Heart right ventricle (tissue), 16 donors: Measurements from ENCODE around the gene TBXAS1. TPM values are rescaled to one million over a fixed set of nuclear protein-coding genes. Genes with fewer than 3 reads are reported as not detected.
A peak's percentile ranks its signal among the peaks of the same experiment; 100 is the strongest.

Experiments
- ATAC-seq, 8 donors: fragments of 200-7000 bp; cut with Tn5 transposase; one replicate each; pipeline ENCODE4 v1.9.1; 2020; ENCODE audit warnings: mild to moderate bottlenecking in 8 of 8, moderate library complexity in 8 of 8, moderate number of reproducible peaks in 1 of 8
- DNase-seq, 2 donors: peaks; one replicate each; pipeline ENCODE4 v3.0.0-alpha.2; 2020
- H3K27ac ChIP-seq, 10 donors: fragments of 200-600 bp; sonication (generic) in 2 of 10; one replicate each; pipeline versions ENCODE4 v1.5.0 to v1.8.0; 2020 to 2022; ENCODE audit warnings: mild to moderate bottlenecking in 3 of 10
- H3K27me3 ChIP-seq, 7 donors: fragments of 200-600 bp; one replicate each; pipeline ENCODE4 v1.8.0; 2021 to 2022; ENCODE audit warnings: mild to moderate bottlenecking in 2 of 7
- H3K36me3 ChIP-seq, 9 donors: fragments of 200-600 bp; sonication (generic) in 1 of 9; one replicate each; pipeline versions ENCODE4 v1.5.0 to v1.8.0; 2020 to 2022; ENCODE audit warnings: mild to moderate bottlenecking in 2 of 9
- H3K4me1 ChIP-seq, 9 donors: fragments of 200-600 bp; sonication (generic) in 1 of 9; one replicate each; pipeline versions ENCODE4 v1.5.0 to v1.8.0; 2020 to 2022; ENCODE audit warnings: mild to moderate bottlenecking in 4 of 9
- H3K4me3 ChIP-seq, 10 donors: fragments of 200-600 bp; sonication (generic) in 2 of 10; one replicate each; pipeline versions ENCODE4 v1.5.0 to v1.8.0; 2020 to 2022; ENCODE audit warnings: mild to moderate bottlenecking in 7 of 10, moderate library complexity in 2 of 10
- H3K9me3 ChIP-seq, 11 donors: fragments of 200-600 bp in 10 of 11; sonication (generic) in 2 of 11; one replicate each; pipeline versions ENCODE4 v1.5.0 to v1.8.0; 2013 to 2022; ENCODE audit warnings: mild to moderate bottlenecking in 2 of 11, control low read depth in 1 of 11, moderate library complexity in 1 of 11
- WGBS, 2 donors: extraction: QIAGEN DNeasy Blood & Tissue Kit; methylation state at CpG; one replicate each; pipeline ENCODE4 v1.1.7; 2013; ENCODE audit warnings: inconsistent platforms in 1 of 2; 5-methylcytosine and 5-hydroxymethylcytosine counted together
- intact Hi-C, 10 donors: fragments of 100-400 bp; cut with DNase I; formaldehyde crosslinking; loops; one replicate each; pipeline versions ENCODE4 v1.11.1 to v1.14.2; 2022
- polyA plus RNA-seq, 2 donors: library from polyadenylated mRNA; stranded (reverse); fragments of 200-250 nt; gene quantifications; one replicate each; pipeline ENCODE4 v1.2.3, GENCODE V29; 2013
- total RNA-seq, 10 donors: library from RNA; stranded (reverse); fragmentation: NEBNext Ultra II Directional in 3 of 10; extraction: Animal tissue kit (Norgen Biotek cat#: 25700) in 3 of 10; gene quantifications; one replicate each; pipeline versions ENCODE4 v1.2.1 to v1.2.4, GENCODE V29; 2021 to 2023
- TF ChIP-seq, protein P1 (sequence below), 9 donors: fragments of 200-600 bp; sonication (generic) in 2 of 9; IDR thresholded peaks; one replicate each; pipeline versions ENCODE4 v1.5.0 to v1.8.0; 2021 to 2022; ENCODE audit warnings: antibody characterized with exemption in 9 of 9, mild to moderate bottlenecking in 5 of 9, moderate library complexity in 1 of 9
- donor health status: Arrhythmogenic right ventricular cardiomyopathy.
- donor health status: ischemic (EF 13 %, LVEDD 7.1; RV severe dilation, severe dysfunction).
- donor health status: healthy with polysubstance abuse.
- donor health status: DM: no; HTN: yes; CAD: no.
- donor health status: DM: no; HTN: no; CAD: no.
- donor health status: ischemic (EF 25% LVEDD 6.9; RV normal size, moderate dysfunction).
- donor health status: ischemic (EF 25% LVEDD 5.7; RV mildly dilated, moderate dysfunction).
- donor health status: healthy.
- donor health status: DM: yes; HTN: yes; CAD: no.
- donor health status: Ischemic cardiomyopathy.
- donor health status: ischemic (EF 35%, LVEDD 5.7; RV mildly dilated, moderate dysfunction).
- donor health status: nonischemic (EF 11% LVEDD 7.7; RV severe dilation, severe dysfunction).
- donor health status: DM: yes; HTN: yes; CAD: no.
- donor health status: PGD.
- donor health status: ischemic (EF 29% LVEDD 5.4; RV normal size, mild dysfunction).
- donor health status: nonischemic (EF 23%, LVEDD 6.1; RV moderate dilation, normal function).

The TBXAS1 gene
- total and polyA plus RNA-seq, 12 donors, result 1.7 to 17.7 (median 3.7) TPM

DNA sequence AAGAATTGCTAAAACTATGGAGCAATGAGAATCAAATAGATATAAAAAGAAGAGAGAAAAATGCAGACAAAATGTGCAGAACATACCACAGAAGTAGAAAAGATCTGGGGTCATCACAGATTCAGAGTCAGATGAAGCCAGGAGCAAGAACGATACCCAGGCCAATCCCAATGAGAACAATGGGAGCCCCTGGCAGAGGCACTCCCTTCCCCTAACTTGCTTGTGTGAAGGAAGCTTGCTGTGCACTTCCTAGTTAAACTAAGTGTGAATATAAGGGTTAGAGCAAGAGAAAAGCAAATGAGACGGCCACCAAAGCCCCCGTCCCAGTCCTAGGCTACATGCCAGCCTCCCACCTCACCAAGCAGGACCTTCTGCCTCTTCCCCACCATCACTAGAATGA lies 221.0 kb downstream of the TBXAS1 start:
- Histone ChIP-seq H3K9me3 (no peaks in the 10 kb centered on the region), H3K36me3 (peaks cover 0 to 80% (median 5%) of the 10 kb centered on the region in 9 donors), H3K4me1 (peaks cover 0 to 50% (median 33%) of the 10 kb centered on the region in 9 donors), H3K4me3 (no peak overlapping the region), H3K27me3 (no peaks in the 10 kb centered on the region), H3K27ac (peak overlapping the region in 9 of 10 donors; percentile 30 to 69 (median 45))
- DNase-seq (no peak), ATAC-seq (peak in 5 of 8 donors; percentile 42 to 61 (median 46))
- intact Hi-C loops, result no loop called here
- 74 to 76% methylated on average over 3 of the region's 3 CpGs for WGBS, 2 donors
- TF ChIP-seq, protein P1, sequence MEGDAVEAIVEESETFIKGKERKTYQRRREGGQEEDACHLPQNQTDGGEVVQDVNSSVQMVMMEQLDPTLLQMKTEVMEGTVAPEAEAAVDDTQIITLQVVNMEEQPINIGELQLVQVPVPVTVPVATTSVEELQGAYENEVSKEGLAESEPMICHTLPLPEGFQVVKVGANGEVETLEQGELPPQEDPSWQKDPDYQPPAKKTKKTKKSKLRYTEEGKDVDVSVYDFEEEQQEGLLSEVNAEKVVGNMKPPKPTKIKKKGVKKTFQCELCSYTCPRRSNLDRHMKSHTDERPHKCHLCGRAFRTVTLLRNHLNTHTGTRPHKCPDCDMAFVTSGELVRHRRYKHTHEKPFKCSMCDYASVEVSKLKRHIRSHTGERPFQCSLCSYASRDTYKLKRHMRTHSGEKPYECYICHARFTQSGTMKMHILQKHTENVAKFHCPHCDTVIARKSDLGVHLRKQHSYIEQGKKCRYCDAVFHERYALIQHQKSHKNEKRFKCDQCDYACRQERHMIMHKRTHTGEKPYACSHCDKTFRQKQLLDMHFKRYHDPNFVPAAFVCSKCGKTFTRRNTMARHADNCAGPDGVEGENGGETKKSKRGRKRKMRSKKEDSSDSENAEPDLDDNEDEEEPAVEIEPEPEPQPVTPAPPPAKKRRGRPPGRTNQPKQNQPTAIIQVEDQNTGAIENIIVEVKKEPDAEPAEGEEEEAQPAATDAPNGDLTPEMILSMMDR (IDR thresholded peaks at IDR 0.05), result no peak

DNA sequence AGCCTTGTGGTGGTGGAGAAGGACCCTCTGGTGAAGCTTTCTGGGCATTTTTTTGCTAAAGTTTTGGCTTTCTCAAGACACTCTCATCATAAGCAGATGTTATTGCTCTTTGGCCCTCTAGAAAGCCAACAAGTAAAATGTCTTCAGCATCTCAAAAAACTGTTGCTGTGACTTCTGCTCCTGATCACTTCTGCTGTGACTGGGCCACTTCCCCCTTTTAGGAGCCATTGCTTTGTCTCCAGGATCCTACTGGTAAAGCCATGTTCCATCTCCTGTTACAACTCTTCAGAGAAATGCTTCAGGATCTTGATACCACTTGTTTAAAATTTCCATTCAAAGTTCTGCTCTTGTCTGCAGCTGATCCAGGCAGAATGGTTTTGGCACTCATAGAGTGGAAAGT lies 222.8 kb downstream of the TBXAS1 start:
- ATAC-seq (no peak), DNase-seq (no peak)
- H3K27ac ChIP-seq, result no peak overlapping the region
- TF ChIP-seq, protein P1 (IDR thresholded peaks at IDR 0.05), result no peak
- H3K36me3 ChIP-seq, result peaks cover 0 to 80% (median 5%) of the 10 kb centered on the region in 9 donors
- no peaks in the 10 kb centered on the region for H3K9me3 ChIP-seq
- H3K4me1 ChIP-seq, result peaks cover 0 to 59% (median 26%) of the 10 kb centered on the region in 9 donors
- intact Hi-C loops, result no loop called here
- H3K27me3 ChIP-seq, result no peaks in the 10 kb centered on the region
- H3K4me3 ChIP-seq, result no peak overlapping the region

DNA sequence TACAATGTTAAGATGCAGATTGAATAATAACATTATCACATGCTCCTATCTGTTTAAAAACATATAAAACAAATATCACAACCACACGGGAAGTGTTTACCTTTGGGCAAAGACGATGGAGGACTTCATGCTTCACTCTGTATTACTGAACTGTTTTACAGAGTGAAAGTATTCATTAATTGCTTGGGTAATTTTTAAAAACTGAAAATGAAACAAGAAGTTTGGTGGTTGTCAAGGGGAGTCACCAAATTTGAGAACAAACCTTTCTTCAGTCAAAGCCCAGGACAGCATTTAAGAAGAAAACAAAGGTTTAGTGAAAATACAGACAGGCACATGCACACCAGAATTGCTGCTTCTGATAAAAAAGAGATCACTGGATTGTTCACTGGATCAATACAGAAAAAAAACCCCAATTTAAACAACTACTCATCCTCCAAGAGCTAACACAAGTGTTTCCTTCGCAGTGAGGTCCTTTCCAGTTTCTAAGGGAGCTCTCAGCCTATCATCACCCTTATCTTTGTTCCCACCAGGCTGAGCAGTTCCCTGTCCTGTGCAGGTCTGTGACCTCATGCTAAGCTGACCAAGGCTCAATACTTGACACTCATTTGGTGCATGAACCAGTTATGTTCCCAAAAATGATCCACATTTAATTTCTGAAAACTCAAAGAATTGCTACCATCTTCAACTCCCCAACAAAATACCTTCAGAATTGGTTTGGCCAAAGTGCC lies 224.9 kb downstream of the TBXAS1 start:
- Histone ChIP-seq H3K27me3 (no peaks in the 10 kb centered on the region), H3K27ac (peak overlapping the region in 1 of 10 donors; percentile 32), H3K4me3 (no peak overlapping the region), H3K4me1 (peaks cover under 1 to 70% (median 21%) of the 10 kb centered on the region in 9 donors), H3K9me3 (no peaks in the 10 kb centered on the region), H3K36me3 (peaks cover 0 to 73% (median 11%) of the 10 kb centered on the region in 9 donors)
- intact Hi-C loops, result no loop called here
- DNase-seq, result no peak
- no peak for ATAC-seq
- 67 to 79% methylated on average over 3 of the region's 3 CpGs for WGBS, 2 donors
- TF ChIP-seq, protein P1 (IDR thresholded peaks at IDR 0.05), result no peak

DNA sequence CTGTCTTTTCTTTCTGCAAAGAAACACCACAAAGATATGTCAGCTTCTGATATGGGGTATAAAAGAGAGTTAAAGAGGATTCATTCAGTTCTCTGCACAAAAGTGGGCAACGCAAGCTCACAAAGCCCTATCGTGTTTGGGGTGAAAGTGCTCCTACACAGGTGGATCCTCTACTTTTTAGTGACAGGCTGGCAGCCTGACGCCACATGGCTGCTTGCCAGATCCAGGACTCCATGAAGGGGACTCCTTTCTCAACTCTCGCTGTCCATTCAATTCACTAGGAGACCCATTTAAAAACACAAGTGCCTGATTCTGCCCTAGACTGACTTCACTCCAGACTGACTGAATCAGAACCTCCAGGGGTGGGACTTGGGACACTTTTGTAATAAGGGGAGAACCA lies 225.7 kb downstream of the TBXAS1 start:
- peak overlapping the region in 1 of 10 donors; percentile 32 for H3K27ac ChIP-seq
- peaks cover 0 to 73% (median 11%) of the 10 kb centered on the region in 9 donors for H3K36me3 ChIP-seq
- peaks cover 6 to 70% (median 18%) of the 10 kb centered on the region in 9 donors for H3K4me1 ChIP-seq
- DNase-seq (no peak), ATAC-seq (no peak)
- TF ChIP-seq, protein P1 (IDR thresholded peaks at IDR 0.05), result no peak
- H3K4me3 ChIP-seq, result no peak overlapping the region
- H3K9me3 ChIP-seq, result no peaks in the 10 kb centered on the region
- intact Hi-C loops, result no loop called here
- 74 to 84% methylated on average over 4 of the region's 4 CpGs for WGBS, 2 donors
- H3K27me3 ChIP-seq, result no peaks in the 10 kb centered on the region
